Liver (tissue), 9 donors: ENCODE results near the gene ADAMTS20. TPM values are rescaled to one million over a fixed set of nuclear protein-coding genes. Genes with fewer than 3 reads are reported as not detected.

ENCODE experiments used
- DNase-seq: peaks from one replicate; pipeline ENCODE4 v3.0.0-alpha.2; 2017; ENCODE audit warnings: low spot score
- H3K27ac ChIP-seq, 2 donors: one replicate each; pipeline ENCODE4 v1.7.0; 2013; ENCODE audit warnings: inconsistent platforms in 2 of 2, low read length in 2 of 2, control low read depth in 1 of 2, low read depth in 1 of 2, mild to moderate bottlenecking in 1 of 2
- H3K27me3 ChIP-seq, 4 donors: one replicate each; pipeline versions ENCODE4 v1.6.1 to v1.7.0; 2013; ENCODE audit warnings: low read length in 3 of 4, inconsistent platforms in 1 of 4, mild to moderate bottlenecking in 1 of 4, moderate library complexity in 1 of 4; ENCODE audit not compliant: control insufficient read depth in 4 of 4, insufficient read depth in 4 of 4
- H3K36me3 ChIP-seq, 4 donors: one replicate each; pipeline versions ENCODE4 v1.6.1 to v1.7.0; 2013; ENCODE audit warnings: low read length in 3 of 4, mild to moderate bottlenecking in 3 of 4, low read depth in 1 of 4, moderate library complexity in 1 of 4; ENCODE audit not compliant: control insufficient read depth in 4 of 4, insufficient read depth in 3 of 4
- H3K4me1 ChIP-seq, 4 donors: one replicate each; pipeline versions ENCODE4 v1.6.1 to v1.7.0; 2013; ENCODE audit warnings: low read length in 3 of 4, mild to moderate bottlenecking in 3 of 4, moderate library complexity in 1 of 4; ENCODE audit not compliant: control insufficient read depth in 4 of 4, insufficient read depth in 4 of 4
- H3K4me3 ChIP-seq, 3 donors: one replicate each; pipeline versions ENCODE4 v1.6.1 to v1.7.0; 2013; ENCODE audit warnings: low read length in 3 of 3, control low read depth in 1 of 3, low read depth in 1 of 3, mild to moderate bottlenecking in 1 of 3
- H3K9ac ChIP-seq, 2 donors: one replicate each; pipeline ENCODE4 v1.7.0; 2013; ENCODE audit warnings: low read length in 2 of 2, mild to moderate bottlenecking in 2 of 2, moderate library complexity in 2 of 2, control low read depth in 1 of 2, low read depth in 1 of 2
- H3K9me3 ChIP-seq, 4 donors: one replicate each; pipeline versions ENCODE4 v1.6.1 to v1.7.0; 2013; ENCODE audit warnings: low read length in 3 of 4; ENCODE audit not compliant: control insufficient read depth in 4 of 4
- ATF3 ChIP-seq: IDR thresholded peaks from 2 replicates; pipeline ENCODE4 v1.6.1; 2016; ENCODE audit warnings: antibody characterized with exemption
- CTCF ChIP-seq: fragments of 150-350 bp; IDR thresholded peaks from 2 replicates; pipeline ENCODE4 v1.5.1; 2017; ENCODE audit warnings: improper control_type of control experiment, low read depth, low read length; ENCODE audit not compliant: missing input control
- EGR1 ChIP-seq, 2 donors: IDR thresholded peaks; 2 replicates each; pipeline ENCODE4 v1.6.1; 2016 to 2018; ENCODE audit warnings: antibody characterized with exemption in 2 of 2, low read depth in 2 of 2
- FOXA1 ChIP-seq: IDR thresholded peaks from 2 replicates; pipeline ENCODE4 v1.6.1; 2016; ENCODE audit warnings: antibody characterized with exemption
- HNF4A ChIP-seq, 2 donors: conservative IDR thresholded peaks; 2 replicates each; pipeline ENCODE4 v1.6.1; 2016; ENCODE audit warnings: antibody characterized with exemption in 2 of 2, mild to moderate bottlenecking in 2 of 2
- HNF4G ChIP-seq: IDR thresholded peaks from 2 replicates; pipeline ENCODE4 v1.6.1; 2016; ENCODE audit warnings: antibody characterized with exemption
- JUND ChIP-seq, 2 donors: IDR thresholded peaks; 2 replicates each; pipeline ENCODE4 v1.6.1; 2016; ENCODE audit warnings: antibody characterized with exemption in 2 of 2
- MAX ChIP-seq: IDR thresholded peaks from 2 replicates; pipeline ENCODE4 v1.6.1; 2016; ENCODE audit warnings: antibody characterized with exemption
- RAD21 ChIP-seq, 2 donors: IDR thresholded peaks; 2 replicates each; pipeline ENCODE4 v1.6.1; 2016; ENCODE audit warnings: antibody characterized with exemption in 2 of 2, mild to moderate bottlenecking in 2 of 2
- REST ChIP-seq: IDR thresholded peaks from 2 replicates; pipeline ENCODE4 v1.6.1; 2016; ENCODE audit warnings: antibody characterized with exemption, mild to moderate bottlenecking
- RXRA ChIP-seq, 2 donors: IDR thresholded peaks; 2 replicates each; pipeline ENCODE4 v1.6.1; 2017 to 2018; ENCODE audit warnings: antibody characterized with exemption in 2 of 2, mild to moderate bottlenecking in 1 of 2
- SP1 ChIP-seq: IDR thresholded peaks from 2 replicates; pipeline ENCODE4 v1.6.1; 2018; ENCODE audit warnings: antibody characterized with exemption, mild to moderate bottlenecking
- YY1 ChIP-seq: IDR thresholded peaks from 2 replicates; pipeline ENCODE4 v1.6.1; 2016; ENCODE audit warnings: antibody characterized with exemption, mild to moderate bottlenecking
- ZBTB33 ChIP-seq: IDR thresholded peaks from 2 replicates; pipeline ENCODE4 v1.6.1; 2016; ENCODE audit warnings: antibody characterized with exemption
- WGBS: extraction: QIAGEN DNeasy Blood & Tissue Kit; methylation state at CpG from one replicate; pipeline ENCODE4 v1.1.7; 2013; 5-methylcytosine and 5-hydroxymethylcytosine counted together
- polyA plus RNA-seq, 2 donors: library from polyadenylated mRNA; stranded (reverse) in 1 of 2; unstranded in 1 of 2; fragments of 200-250 nt in 1 of 2; fragments of >200 nt in 1 of 2; fragmentation: Nextera tagmentation in 1 of 2; extraction: Ambion mirVana in 1 of 2; gene quantifications; one replicate each; pipeline versions ENCODE4 v1.2.1 to v1.2.3, GENCODE V29; 2013 to 2015
- total RNA-seq, 2 donors: library from RNA; depleted of rRNA; stranded (reverse); fragments of >200 nt; gene quantifications; one replicate each; pipeline ENCODE4 v1.2.3, GENCODE V29; 2014
- donor health status: healthy.
- donor health status: healthy.
- donor health status: healthy.
- donor health status: healthy.
- donor health status: healthy.

Gene ADAMTS20
- total and polyA plus RNA-seq, 4 donors, result 0.05 TPM; not detected in 3

GRCh38 chr12:43599708-43600107 lies 47.7 kb upstream of the ADAMTS20 start:
- H3K9ac ChIP-seq, result no peak overlapping the region
- no peaks in the 10 kb centered on the region for H3K4me1 ChIP-seq
- no peaks in the 10 kb centered on the region for H3K36me3 ChIP-seq
- no peak overlapping the region for H3K27ac ChIP-seq
- no peak for DNase-seq
- WGBS, result 64% methylated on average over 1 of the region's 1 CpG
- no peaks in the 10 kb centered on the region for H3K9me3 ChIP-seq
- H3K27me3 ChIP-seq, result peaks cover 0 to 6% (median 0%) of the 10 kb centered on the region in 4 donors
- H3K4me3 ChIP-seq, result no peak overlapping the region
- TF ChIP-seq YY1, result no peak
- no peak for TF ChIP-seq HNF4A (conservative IDR thresholded peaks at IDR 0.05)
- TF ChIP-seq MAX, result no peak
- no peak for TF ChIP-seq REST
- TF ChIP-seq SP1, result no peak
- TF ChIP-seq RAD21 (IDR thresholded peaks at IDR 0.05), result no peak
- no peak for TF ChIP-seq HNF4G
- TF ChIP-seq EGR1 (IDR thresholded peaks at IDR 0.05; ENCODE audit: low read depth in 2 of 2), result no peak
- no peak for TF ChIP-seq JUND (IDR thresholded peaks at IDR 0.05)
- no peak for TF ChIP-seq FOXA1
- no peak for TF ChIP-seq ATF3
- TF ChIP-seq CTCF, result no peak
- no peak for TF ChIP-seq RXRA (IDR thresholded peaks at IDR 0.05)

- TF ChIP-seq ATF3 (no peak), ZBTB33 (no peak), HNF4A (conservative IDR thresholded peaks at IDR 0.05) (no peak), SP1 (no peak), REST (no peak), EGR1 (IDR thresholded peaks at IDR 0.05; ENCODE audit: low read depth in 2 of 2) (no peak), MAX (no peak), YY1 (no peak), FOXA1 (no peak), RXRA (IDR thresholded peaks at IDR 0.05) (no peak)
- 89% methylated on average over 3 of the region's 3 CpGs for WGBS
- Histone ChIP-seq H3K4me1 (no peaks in the 10 kb centered on the region), H3K9me3 (no peaks in the 10 kb centered on the region), H3K4me3 (no peak overlapping the region), H3K36me3 (no peaks in the 10 kb centered on the region), H3K27me3 (peaks cover 0 to 6% (median 0%) of the 10 kb centered on the region in 4 donors), H3K27ac (no peak overlapping the region), H3K9ac (no peak overlapping the region)
- DNase-seq, result no peak
Measured at GRCh38 chr12:43599066-43599465, 47.1 kb upstream of the ADAMTS20 start.
